Mucosa of stomach (tissue), 1 donor: Measurements from ENCODE around the gene EMC1.
"Not testable (repeated sequence)": the region's sequence is repeated elsewhere in the genome, so short reads cannot be mapped to it uniquely, and the experiment has no call there.

Experiments
- H3K27me3 ChIP-seq: one replicate; pipeline ENCODE4 v1.7.0; 2013; ENCODE audit warnings: mild to moderate bottlenecking, low read length; ENCODE audit not compliant: control insufficient read depth, insufficient read depth
- H3K36me3 ChIP-seq: one replicate; pipeline ENCODE4 v1.7.0; 2013; ENCODE audit warnings: low read length; ENCODE audit not compliant: control insufficient read depth, insufficient read depth
- H3K4me1 ChIP-seq: one replicate; pipeline ENCODE4 v1.7.0; 2013; ENCODE audit warnings: mild to moderate bottlenecking, low read length; ENCODE audit not compliant: control insufficient read depth, insufficient read depth
- H3K4me3 ChIP-seq: one replicate; pipeline ENCODE4 v1.7.0; 2013; ENCODE audit warnings: low read length
- H3K9ac ChIP-seq: one replicate; pipeline ENCODE4 v1.7.0; 2013; ENCODE audit warnings: mild to moderate bottlenecking, low read length, moderate library complexity
- H3K9me3 ChIP-seq: one replicate; pipeline ENCODE4 v1.7.0; 2013; ENCODE audit warnings: mild to moderate bottlenecking, low read length, moderate library complexity; ENCODE audit not compliant: control insufficient read depth
- donor health status: Pancreatic carcinoma.

The EMC1 gene

GRCh38 chr1:19193004-19193403 is 58.3 kb downstream of the EMC1 start:
- H3K4me1 ChIP-seq, result no peaks in the 10 kb centered on the region
- H3K4me3 ChIP-seq, result no peak overlapping the region
- H3K27me3 ChIP-seq, result no peaks in the 10 kb centered on the region
- H3K9me3 ChIP-seq, result no peaks in the 10 kb centered on the region
- no peak overlapping the region for H3K9ac ChIP-seq
- H3K36me3 ChIP-seq, result peaks cover 11% of the 10 kb centered on the region

GRCh38 chr1:19191811-19192210 is 59.5 kb downstream of the EMC1 start:
- no peaks in the 10 kb centered on the region for H3K27me3 ChIP-seq
- no peak overlapping the region for H3K9ac ChIP-seq
- H3K9me3 ChIP-seq, result no peaks in the 10 kb centered on the region
- no peaks in the 10 kb centered on the region for H3K4me1 ChIP-seq
- H3K4me3 ChIP-seq, result no peak overlapping the region
- H3K36me3 ChIP-seq, result peaks cover 6% of the 10 kb centered on the region

- no peaks in the 10 kb centered on the region for H3K27me3 ChIP-seq
- peaks cover 6% of the 10 kb centered on the region for H3K36me3 ChIP-seq
- no peaks in the 10 kb centered on the region for H3K4me1 ChIP-seq
- H3K9me3 ChIP-seq, result no peaks in the 10 kb centered on the region
- no peak overlapping the region for H3K9ac ChIP-seq
- no peak overlapping the region for H3K4me3 ChIP-seq
These were observed 60.9 kb downstream of the EMC1 start for GRCh38 chr1:19190468-19190867.

GRCh38 chr1:19189270-19189669 is 62.1 kb downstream of the EMC1 start:
- Histone ChIP-seq H3K4me1 (no peaks in the 10 kb centered on the region), H3K36me3 (peaks cover 6% of the 10 kb centered on the region), H3K9ac (no peak overlapping the region), H3K27me3 (no peaks in the 10 kb centered on the region), H3K9me3 (no peaks in the 10 kb centered on the region), H3K4me3 (no peak overlapping the region)

- Histone ChIP-seq H3K27me3 (no peaks in the 10 kb centered on the region), H3K36me3 (no peaks in the 10 kb centered on the region), H3K4me3 (no peak overlapping the region), H3K9ac (no peak overlapping the region), H3K9me3 (no peaks in the 10 kb centered on the region), H3K4me1 (no peaks in the 10 kb centered on the region)
These were observed 63.5 kb downstream of the EMC1 start for GRCh38 chr1:19187852-19188251.

GRCh38 chr1:19186001-19186400 is 65.3 kb downstream of the EMC1 start:
- Histone ChIP-seq H3K9ac (no peak overlapping the region), H3K4me3 (no peak overlapping the region), H3K27me3 (no peaks in the 10 kb centered on the region), H3K36me3 (no peaks in the 10 kb centered on the region), H3K4me1 (no peaks in the 10 kb centered on the region), H3K9me3 (no peaks in the 10 kb centered on the region)

GRCh38 chr1:19182223-19182622 is 69.1 kb downstream of the EMC1 start:
- Histone ChIP-seq H3K27me3 (no peaks in the 10 kb centered on the region), H3K9ac (no peak overlapping the region), H3K4me3 (no peak overlapping the region), H3K36me3 (no peaks in the 10 kb centered on the region), H3K4me1 (no peaks in the 10 kb centered on the region), H3K9me3 (no peaks in the 10 kb centered on the region)

- not testable (repeated sequence) for H3K36me3 ChIP-seq, H3K9me3 ChIP-seq
These were observed 71.1 kb downstream of the EMC1 start for GRCh38 chr1:19180265-19180657.

GRCh38 chr1:19179597-19180264 is 71.6 kb downstream of the EMC1 start:
- Histone ChIP-seq H3K9me3 (no peaks in the 10 kb centered on the region), H3K4me3 (no peak overlapping the region), H3K9ac (no peak overlapping the region), H3K27me3 (no peaks in the 10 kb centered on the region), H3K36me3 (no peaks in the 10 kb centered on the region), H3K4me1 (no peaks in the 10 kb centered on the region)

More at GRCh38 chr1:19180265-19180657, 71.1 kb downstream of the EMC1 start:
- H3K27me3 ChIP-seq, H3K4me1 ChIP-seq, H3K4me3 ChIP-seq, H3K9ac ChIP-seq: not testable (repeated sequence)

- Histone ChIP-seq H3K4me1 (no peaks in the 10 kb centered on the region), H3K9me3 (no peaks in the 10 kb centered on the region), H3K9ac (no peak overlapping the region), H3K4me3 (no peak overlapping the region), H3K27me3 (no peaks in the 10 kb centered on the region), H3K36me3 (no peaks in the 10 kb centered on the region)
These were observed 72.5 kb downstream of the EMC1 start for GRCh38 chr1:19178734-19179398.

GRCh38 chr1:19177811-19178210 is 73.5 kb downstream of the EMC1 start:
- Histone ChIP-seq H3K4me3 (no peak overlapping the region), H3K9me3 (no peaks in the 10 kb centered on the region), H3K27me3 (no peaks in the 10 kb centered on the region), H3K36me3 (peaks cover 4% of the 10 kb centered on the region), H3K4me1 (no peaks in the 10 kb centered on the region), H3K9ac (no peak overlapping the region)

- Histone ChIP-seq H3K4me3 (no peak overlapping the region), H3K4me1 (no peaks in the 10 kb centered on the region), H3K9ac (no peak overlapping the region), H3K27me3 (no peaks in the 10 kb centered on the region), H3K9me3 (no peaks in the 10 kb centered on the region), H3K36me3 (peaks cover 6% of the 10 kb centered on the region)
These were observed 81.7 kb downstream of the EMC1 start for GRCh38 chr1:19169642-19170041.
